H9 (cell line): ENCODE measurements around the gene PSMD1. TPM values are rescaled to one million over a fixed set of nuclear protein-coding genes. Genes with fewer than 3 reads are reported as not detected.

Experiments used
- DNase-seq: peaks from one replicate; pipeline ENCODE4 v3.0.0-alpha.2; 2017
- H2AFZ ChIP-seq: one replicate; pipeline ENCODE4 v1.6.1; 2013; ENCODE audit warnings: mild to moderate bottlenecking, low read length, control low read depth, moderate library complexity
- H2AK5ac ChIP-seq: 2 replicates; pipeline ENCODE4 v1.6.1; 2013; ENCODE audit warnings: low read length, control low read depth, mixed read lengths; ENCODE audit not compliant: insufficient read length
- H2BK120ac ChIP-seq: one replicate; pipeline ENCODE4 v1.6.1; 2013; ENCODE audit warnings: low read depth, mild to moderate bottlenecking, low read length, control low read depth, inconsistent platforms; ENCODE audit not compliant: poor library complexity, severe bottlenecking
- H2BK12ac ChIP-seq: 2 replicates; pipeline ENCODE4 v1.6.1; 2013; ENCODE audit warnings: low read length, control low read depth, mixed read lengths, low read depth; ENCODE audit not compliant: insufficient read length
- H2BK15ac ChIP-seq: 2 replicates; pipeline ENCODE4 v1.6.1; 2013; ENCODE audit warnings: low read depth, low read length, control low read depth
- H2BK20ac ChIP-seq: one replicate; pipeline ENCODE4 v1.6.1; 2013; ENCODE audit warnings: low read depth, mild to moderate bottlenecking, low read length, control low read depth, inconsistent platforms; ENCODE audit not compliant: poor library complexity, severe bottlenecking
- H2BK5ac ChIP-seq: 2 replicates; pipeline ENCODE4 v1.6.1; 2013; ENCODE audit warnings: low read length, control low read depth, mixed read lengths; ENCODE audit not compliant: insufficient read length
- H3K14ac ChIP-seq: 2 replicates; pipeline ENCODE4 v1.6.1; 2013; ENCODE audit warnings: low read length, control low read depth; ENCODE audit not compliant: insufficient read depth
- H3K18ac ChIP-seq: 2 replicates; pipeline ENCODE4 v1.6.1; 2013; ENCODE audit warnings: low read depth, mild to moderate bottlenecking, mixed read lengths, low read length, control low read depth; ENCODE audit not compliant: insufficient read length
- H3K23ac ChIP-seq: 2 replicates; pipeline ENCODE4 v1.6.1; 2013; ENCODE audit warnings: low read length, control low read depth, mixed read lengths, low read depth; ENCODE audit not compliant: insufficient read length
- H3K23me2 ChIP-seq: 2 replicates; pipeline ENCODE4 v1.6.1; 2013; ENCODE audit warnings: low read depth, mild to moderate bottlenecking, mixed read lengths, low read length, control low read depth; ENCODE audit not compliant: insufficient read length, poor library complexity, severe bottlenecking
- H3K27ac ChIP-seq: 2 replicates; pipeline ENCODE4 v1.5.1; 2013; ENCODE audit warnings: low read length, control low read depth, mixed read lengths, low read depth; ENCODE audit not compliant: insufficient read length
- H3K27me3 ChIP-seq: 2 replicates; pipeline ENCODE4 v1.6.1; 2013; ENCODE audit warnings: low read length, control low read depth, inconsistent platforms; ENCODE audit not compliant: insufficient read depth
- H3K4ac ChIP-seq: 2 replicates; pipeline ENCODE4 v1.6.1; 2013; ENCODE audit warnings: low read depth, mild to moderate bottlenecking, control low read depth, inconsistent platforms, low read length, moderate library complexity
- H3K4me1 ChIP-seq: 2 replicates; pipeline ENCODE4 v1.6.1; 2013; ENCODE audit warnings: low read length, control low read depth, inconsistent platforms; ENCODE audit not compliant: insufficient read depth
- H3K4me2 ChIP-seq: 2 replicates; pipeline ENCODE4 v1.6.1; 2013; ENCODE audit warnings: low read length, control low read depth, mixed read lengths; ENCODE audit not compliant: insufficient read length, insufficient read depth
- H3K56ac ChIP-seq: 2 replicates; pipeline ENCODE4 v1.6.1; 2013; ENCODE audit warnings: low read depth, mild to moderate bottlenecking, mixed read lengths, low read length, control low read depth; ENCODE audit not compliant: insufficient read length
- H3K79me1 ChIP-seq: 2 replicates; pipeline ENCODE4 v1.6.1; 2013; ENCODE audit warnings: low read depth, mild to moderate bottlenecking, moderate library complexity, low read length, control low read depth, inconsistent platforms; ENCODE audit not compliant: insufficient read depth, poor library complexity, severe bottlenecking
- H3K79me2 ChIP-seq: 2 replicates; pipeline ENCODE4 v1.6.1; 2013; ENCODE audit warnings: low read length, control low read depth, inconsistent platforms; ENCODE audit not compliant: insufficient read depth
- H3K9ac ChIP-seq: 2 replicates; pipeline ENCODE4 v1.6.1; 2013; ENCODE audit warnings: low read length, control low read depth, mixed read lengths; ENCODE audit not compliant: insufficient read length; ENCODE audit errors: extremely low read depth
- H3K9me3 ChIP-seq: one replicate; pipeline ENCODE4 v1.6.1; 2013; ENCODE audit warnings: low read depth, low read length, inconsistent platforms; ENCODE audit not compliant: control insufficient read depth
- H3T11ph ChIP-seq: one replicate; pipeline ENCODE4 v1.6.1; 2013; ENCODE audit warnings: mild to moderate bottlenecking, low read length, control low read depth, inconsistent platforms
- H4K20me1 ChIP-seq: one replicate; pipeline ENCODE4 v1.6.1; 2013; ENCODE audit not compliant: control insufficient read depth, insufficient read length, insufficient read depth
- H4K5ac ChIP-seq: 2 replicates; pipeline ENCODE4 v1.6.1; 2013; ENCODE audit warnings: low read depth, mild to moderate bottlenecking, mixed read lengths, low read length, control low read depth; ENCODE audit not compliant: insufficient read length
- H4K8ac ChIP-seq: replicated peaks from 2 replicates; pipeline ENCODE4 v1.6.1; 2013; ENCODE audit warnings: low read length, control low read depth, mixed read lengths, low read depth; ENCODE audit not compliant: insufficient read length
- H4K91ac ChIP-seq: 2 replicates; pipeline ENCODE4 v1.6.1; 2013; ENCODE audit warnings: low read depth, mild to moderate bottlenecking, moderate library complexity, mixed read lengths, low read length, control low read depth; ENCODE audit not compliant: insufficient read length
- H3K27ac Mint-ChIP-seq, 3 experiments: 2 replicates in 2 of 3; 3 replicates in 1 of 3; pipeline ENCODE4 v1.8.0; 2020 to 2021; ENCODE audit warnings: mixed read lengths in 3 of 3, mild to moderate bottlenecking in 1 of 3, moderate library complexity in 1 of 3
- H3K27me3 Mint-ChIP-seq: 2 replicates; pipeline ENCODE4 v1.8.0; 2021; ENCODE audit warnings: low read depth, mild to moderate bottlenecking, moderate library complexity, mixed read lengths
- H3K36me3 Mint-ChIP-seq, 3 experiments: 2 replicates in 2 of 3; 3 replicates in 1 of 3; pipeline ENCODE4 v1.8.0; 2020 to 2021; ENCODE audit warnings: low read depth in 3 of 3, mixed read lengths in 3 of 3; ENCODE audit not compliant: insufficient read depth in 1 of 3
- H3K4me1 Mint-ChIP-seq, 2 experiments: 2 replicates each; pipeline ENCODE4 v1.8.0; 2020; ENCODE audit warnings: mixed read lengths in 2 of 2
- H3K4me3 Mint-ChIP-seq, 2 experiments: 2 replicates in 1 of 2; 3 replicates in 1 of 2; pipeline ENCODE4 v1.8.0; 2020 to 2021; ENCODE audit warnings: mild to moderate bottlenecking in 2 of 2, mixed read lengths in 2 of 2, moderate library complexity in 1 of 2
- H3K9me3 Mint-ChIP-seq, 2 experiments: 2 replicates in 1 of 2; 3 replicates in 1 of 2; pipeline ENCODE4 v1.8.0; 2020; ENCODE audit warnings: mild to moderate bottlenecking in 2 of 2, mixed read lengths in 2 of 2, moderate library complexity in 1 of 2
- CTCF ChIP-seq: fragments of 200-600 bp; sonication (generic); conservative IDR thresholded peaks from 3 replicates; pipeline ENCODE4 v1.8.0; 2021; ENCODE audit warnings: antibody characterized with exemption, mild to moderate bottlenecking
- WGBS: extraction: QIAGEN DNeasy Blood & Tissue Kit; methylation state at CpG from one replicate; pipeline ENCODE4 v1.1.7; 2013; ENCODE audit warnings: missing lambda C conversion rate, low lambda C conversion rate, mixed read lengths; ENCODE audit not compliant: insufficient read length; ENCODE audit errors: extremely low coverage; 5-methylcytosine and 5-hydroxymethylcytosine counted together
- total RNA-seq: library from RNA; stranded (reverse); gene quantifications from 2 replicates; pipeline ENCODE4 v1.2.1, GENCODE V29; 2021

The PSMD1 gene
- total RNA-seq, 1 experiment from 2014 or later = 166 TPM

- Histone ChIP-seq H3T11ph (no peak overlapping the region), H2AFZ (no peak overlapping the region), H2AK5ac (no peak overlapping the region), H3K79me2 (no peaks in the 10 kb centered on the region), H2BK120ac (no peak overlapping the region), H3K56ac (no peak overlapping the region), H4K91ac (no peak overlapping the region), H3K14ac (no peak overlapping the region), H3K79me1 (no peaks in the 10 kb centered on the region), H3K18ac (no peak overlapping the region), H3K9me3 (no peaks in the 10 kb centered on the region), H3K4ac (no peak overlapping the region), H2BK5ac (no peak overlapping the region), H2BK20ac (no peak overlapping the region), H3K4me1 (peaks cover 4% of the 10 kb centered on the region; the same call in 1 of the 2 replicates), H2BK12ac (no peak overlapping the region), H4K5ac (no peak overlapping the region), H3K9ac (no peak overlapping the region), H3K27me3 (no peaks in the 10 kb centered on the region), H4K8ac (no peak overlapping the region), H4K20me1 (no peaks in the 10 kb centered on the region), H3K4me2 (no peak overlapping the region), H3K27ac (no peak overlapping the region), H3K23ac (no peak overlapping the region), H2BK15ac (no peak overlapping the region), H3K23me2 (no peaks in the 10 kb centered on the region)
- no CpG with 5 or more reads among the region's 7 CpGs for WGBS
- no peaks in the 10 kb centered on the region for H3K27me3 Mint-ChIP-seq
- H3K4me3 Mint-ChIP-seq = no peak overlapping the region
- H3K4me1 Mint-ChIP-seq = peaks cover 33 to 35% of the 10 kb centered on the region in 2 experiments
- TF ChIP-seq CTCF = no peak
- H3K27ac Mint-ChIP-seq = peak overlapping the region in 1 of 3 experiments; percentile 44; a peak in 1 of 7 replicates
- no peaks in the 10 kb centered on the region for H3K9me3 Mint-ChIP-seq
- DNase-seq = no peak
- H3K36me3 Mint-ChIP-seq = no peaks in the 10 kb centered on the region
These were observed 69.5 kb downstream of the PSMD1 start for GRCh38 chr2:231126123-231126522.
